Measurements from ENCODE around the gene KDM8. TPM values are rescaled to one million over a fixed set of nuclear protein-coding genes. Genes with fewer than 3 reads are reported as not detected.

KDM8 gene
- total RNA-seq, 1 experiment from 2014 or later: 7.9 TPM

- TF ChIP-seq TCF7L2 (IDR thresholded peaks at IDR 0.05; ENCODE audit: low read depth, low read length): no peak
- no peak for TF ChIP-seq SIN3A (IDR thresholded peaks at IDR 0.05; ENCODE audit: borderline replicate concordance, insufficient read depth, low read depth, low read length)
- TF ChIP-seq REST (IDR thresholded peaks at IDR 0.05; ENCODE audit: insufficient read depth in 1 of 2, low read depth in 2 of 2, low read length in 1 of 2): no peak
- TF ChIP-seq POLR2AphosphoS5 (IDR thresholded peaks at IDR 0.05; ENCODE audit: low read depth, low read length): no peak
- no peak for TF ChIP-seq CTCF (IDR thresholded peaks at IDR 0.05)
- Histone ChIP-seq H3K27me3 (ENCODE audit: control insufficient read depth, insufficient read depth, low read length) (no peaks in the 10 kb centered on the region), H3K9me3 (ENCODE audit: control insufficient read depth, insufficient read depth, low read depth, low read length) (no peaks in the 10 kb centered on the region), H3K4me3 (ENCODE audit: low read depth in 2 of 2, low read length in 2 of 2) (no peak overlapping the region), H3K36me3 (ENCODE audit: control insufficient read depth, insufficient read depth, low read length) (no peaks in the 10 kb centered on the region; the same call in 1 of the 2 replicates), H3K4me1 (ENCODE audit: control insufficient read depth, insufficient read depth, low read length) (peaks cover 5% of the 10 kb centered on the region), H3K27ac (ENCODE audit: low read length) (no peak overlapping the region)
- intact Hi-C loops (cut with micrococcal nuclease; ENCODE audit: unreplicated experiment) (no loop called here), in situ Hi-C loops (cut with HindIII; ENCODE audit: low pct_unique_long_range_greater_than_20kb, low sequenced_read_pairs) (no loop called here)
- peak; percentile 90 for ATAC-seq
- POLR2A ChIA-PET: no interaction called here
- no TSS peak for BruUV-seq (replicated peaks)
- no peak for DNase-seq (ENCODE audit: low read depth, low spot score)
- CTCF ChIA-PET: no interaction called here
Observed at GRCh38 chr16:27253526-27253930, 50.2 kb downstream of the KDM8 start.

GRCh38 chr16:27254262-27254811 lies 51.0 kb downstream of the KDM8 start:
- no peaks in the 10 kb centered on the region for H3K27me3 ChIP-seq (ENCODE audit: control insufficient read depth, insufficient read depth, low read length)
- H3K4me3 ChIP-seq (ENCODE audit: low read depth in 2 of 2, low read length in 2 of 2): no peak overlapping the region
- no peaks in the 10 kb centered on the region for H3K9me3 ChIP-seq (ENCODE audit: control insufficient read depth, insufficient read depth, low read depth, low read length)
- BruUV-seq (replicated peaks): no TSS peak
- ATAC-seq (no peak), DNase-seq (ENCODE audit: low read depth, low spot score) (no peak)
- TF ChIP-seq REST (IDR thresholded peaks at IDR 0.05; ENCODE audit: insufficient read depth in 1 of 2, low read depth in 2 of 2, low read length in 1 of 2) (no peak), POLR2AphosphoS5 (IDR thresholded peaks at IDR 0.05; ENCODE audit: low read depth, low read length) (no peak), TCF7L2 (IDR thresholded peaks at IDR 0.05; ENCODE audit: low read depth, low read length) (no peak), SIN3A (IDR thresholded peaks at IDR 0.05; ENCODE audit: borderline replicate concordance, insufficient read depth, low read depth, low read length) (no peak), CTCF (IDR thresholded peaks at IDR 0.05) (no peak)
- peaks cover 5% of the 10 kb centered on the region for H3K4me1 ChIP-seq (ENCODE audit: control insufficient read depth, insufficient read depth, low read length)
- H3K27ac ChIP-seq (ENCODE audit: low read length): no peak overlapping the region
- in situ Hi-C loops (cut with HindIII; ENCODE audit: low pct_unique_long_range_greater_than_20kb, low sequenced_read_pairs) (no loop called here), intact Hi-C loops (cut with micrococcal nuclease; ENCODE audit: unreplicated experiment) (no loop called here)
- H3K36me3 ChIP-seq (ENCODE audit: control insufficient read depth, insufficient read depth, low read length): no peaks in the 10 kb centered on the region; the same call in 1 of the 2 replicates
- CTCF ChIA-PET: no interaction called here
- POLR2A ChIA-PET: no interaction called here

Measured in Panc1 (cell line).